ENCODE measurements around the gene DERL3.
A peak's percentile ranks its signal among the peaks of the same experiment; 100 is the strongest.
"Not testable (repeated sequence)": the region's sequence is repeated elsewhere in the genome, so short reads cannot be mapped to it uniquely, and the experiment has no call there.

The DERL3 gene

DNA sequence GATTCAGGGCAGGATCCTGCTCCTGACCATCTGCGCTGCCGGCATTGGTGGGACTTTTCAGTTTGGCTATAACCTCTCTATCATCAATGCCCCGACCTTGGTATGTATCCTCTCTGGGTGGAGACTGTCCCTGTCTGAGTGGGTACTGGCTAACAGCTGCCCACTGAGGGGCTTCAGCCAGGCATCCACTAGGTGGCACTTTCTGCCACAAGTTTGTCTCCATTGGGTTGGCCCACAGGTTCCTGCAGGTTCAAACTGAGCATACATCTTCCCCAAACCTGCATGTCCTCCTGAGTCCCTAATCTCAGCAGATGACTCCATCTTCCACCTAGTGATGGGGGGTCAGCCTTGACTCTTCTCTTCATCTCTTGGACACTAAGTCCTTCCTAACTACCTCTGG lies 23.3 kb upstream of the DERL3 start:
- Histone ChIP-seq H3K27ac (ENCODE audit: low read depth in 2 of 2, low read length in 2 of 2) (no peak overlapping the region), H3K36me3 (ENCODE audit: control insufficient read depth in 2 of 2, insufficient read depth in 2 of 2, low read length in 2 of 2) (peaks cover 0 to 3% of the 10 kb centered on the region in 2 donors), H3K27me3 (ENCODE audit: control insufficient read depth in 2 of 2, insufficient read depth in 2 of 2, low read length in 2 of 2) (no peaks in the 10 kb centered on the region), H3K9ac (ENCODE audit: low read depth in 1 of 2, low read length in 2 of 2) (no peak overlapping the region), H3K4me3 (ENCODE audit: low read length in 2 of 2) (no peak overlapping the region), H3K4me1 (ENCODE audit: control insufficient read depth in 2 of 2, insufficient read depth in 2 of 2, low read length in 2 of 2) (peaks cover 4 to 8% of the 10 kb centered on the region in 2 donors), H3K9me3 (ENCODE audit: control insufficient read depth in 2 of 2, low read length in 2 of 2) (no peaks in the 10 kb centered on the region)

DNA sequence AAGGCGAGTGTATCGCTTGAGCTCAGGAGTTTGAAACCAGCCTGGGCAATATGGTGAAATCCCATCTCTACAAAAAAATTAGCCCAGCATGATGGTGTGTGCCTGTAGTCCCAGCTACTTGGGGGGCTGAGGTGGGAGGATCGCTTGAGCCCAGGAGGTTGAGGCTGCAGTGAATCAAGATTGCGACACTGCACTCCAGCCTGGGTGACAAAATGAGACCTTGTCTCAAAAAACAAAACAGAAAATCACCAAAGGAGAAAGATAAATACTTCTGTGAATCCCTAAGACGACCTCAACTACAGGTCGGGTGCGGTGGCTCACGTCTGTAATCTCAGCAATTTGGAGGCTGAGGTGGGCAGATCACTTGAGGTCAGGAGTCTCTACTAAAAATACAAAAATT lies 21.4 kb upstream of the DERL3 start:
- H3K9ac ChIP-seq (ENCODE audit: low read depth in 1 of 2, low read length in 2 of 2); H3K4me3 ChIP-seq (ENCODE audit: low read length in 2 of 2); H3K36me3 ChIP-seq (ENCODE audit: control insufficient read depth in 2 of 2, insufficient read depth in 2 of 2, low read length in 2 of 2); H3K9me3 ChIP-seq (ENCODE audit: control insufficient read depth in 2 of 2, low read length in 2 of 2); H3K27me3 ChIP-seq (ENCODE audit: control insufficient read depth in 2 of 2, insufficient read depth in 2 of 2, low read length in 2 of 2); H3K27ac ChIP-seq (ENCODE audit: low read depth in 2 of 2, low read length in 2 of 2); H3K4me1 ChIP-seq (ENCODE audit: control insufficient read depth in 2 of 2, insufficient read depth in 2 of 2, low read length in 2 of 2): not testable (repeated sequence)

DNA sequence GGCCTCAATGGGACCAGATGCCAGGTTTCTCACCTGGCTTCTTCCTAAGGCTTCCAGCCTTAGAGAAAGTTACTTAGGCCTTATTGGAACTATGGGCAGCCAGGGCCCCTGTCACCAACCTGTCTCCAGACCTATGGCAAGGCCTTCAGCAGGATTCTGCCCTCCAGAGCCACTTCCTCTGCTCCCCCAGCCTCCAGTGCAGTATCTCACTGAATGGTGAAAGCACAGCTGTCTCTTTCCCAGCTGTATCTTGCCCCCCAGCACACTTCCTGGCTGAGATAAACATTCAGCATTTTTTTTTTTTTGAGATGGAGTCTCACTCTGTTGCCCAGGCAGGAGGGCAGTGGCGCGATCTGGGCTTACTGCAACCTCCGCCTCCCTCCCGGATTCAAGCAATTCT lies 20.4 kb upstream of the DERL3 start:
- Histone ChIP-seq H3K9me3 (ENCODE audit: control insufficient read depth in 2 of 2, low read length in 2 of 2) (no peaks in the 10 kb centered on the region), H3K27me3 (ENCODE audit: control insufficient read depth in 2 of 2, insufficient read depth in 2 of 2, low read length in 2 of 2) (no peaks in the 10 kb centered on the region), H3K27ac (ENCODE audit: low read depth in 2 of 2, low read length in 2 of 2) (no peak overlapping the region), H3K9ac (ENCODE audit: low read depth in 1 of 2, low read length in 2 of 2) (no peak overlapping the region), H3K4me3 (ENCODE audit: low read length in 2 of 2) (no peak overlapping the region), H3K36me3 (ENCODE audit: control insufficient read depth in 2 of 2, insufficient read depth in 2 of 2, low read length in 2 of 2) (no peaks in the 10 kb centered on the region), H3K4me1 (ENCODE audit: control insufficient read depth in 2 of 2, insufficient read depth in 2 of 2, low read length in 2 of 2) (peaks cover 8% of the 10 kb centered on the region in 2 donors)

DNA sequence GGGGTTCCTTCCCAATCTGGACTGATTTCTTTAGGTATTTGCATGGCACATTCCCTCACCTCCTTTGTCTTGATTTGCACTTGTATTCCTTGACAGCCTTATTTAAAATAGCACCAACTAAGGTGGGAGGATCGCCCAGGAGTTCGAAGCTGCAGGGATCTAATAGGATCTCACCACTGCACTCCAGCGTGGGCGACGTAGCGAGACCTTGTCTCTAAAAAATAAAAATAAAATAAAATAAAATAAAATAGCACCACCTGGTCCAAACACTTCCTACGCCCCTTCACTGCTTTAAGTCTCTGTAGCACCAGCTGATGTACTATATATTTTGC lies 19.6 kb upstream of the DERL3 start:
- no peaks in the 10 kb centered on the region for H3K27me3 ChIP-seq (ENCODE audit: control insufficient read depth in 2 of 2, insufficient read depth in 2 of 2, low read length in 2 of 2)
- peak overlapping the region; percentile 85 to 93 for H3K9ac ChIP-seq (ENCODE audit: low read depth in 1 of 2, low read length in 2 of 2)
- no peaks in the 10 kb centered on the region for H3K9me3 ChIP-seq (ENCODE audit: control insufficient read depth in 2 of 2, low read length in 2 of 2)
- H3K27ac ChIP-seq (ENCODE audit: low read depth in 2 of 2, low read length in 2 of 2) = peak overlapping the region in 1 of 2 donors; percentile 92
- peaks cover 8% of the 10 kb centered on the region in 2 donors for H3K4me1 ChIP-seq (ENCODE audit: control insufficient read depth in 2 of 2, insufficient read depth in 2 of 2, low read length in 2 of 2)
- peak overlapping the region; percentile 81 to 95 for H3K4me3 ChIP-seq (ENCODE audit: low read length in 2 of 2)
- no peaks in the 10 kb centered on the region for H3K36me3 ChIP-seq (ENCODE audit: control insufficient read depth in 2 of 2, insufficient read depth in 2 of 2, low read length in 2 of 2)

DNA sequence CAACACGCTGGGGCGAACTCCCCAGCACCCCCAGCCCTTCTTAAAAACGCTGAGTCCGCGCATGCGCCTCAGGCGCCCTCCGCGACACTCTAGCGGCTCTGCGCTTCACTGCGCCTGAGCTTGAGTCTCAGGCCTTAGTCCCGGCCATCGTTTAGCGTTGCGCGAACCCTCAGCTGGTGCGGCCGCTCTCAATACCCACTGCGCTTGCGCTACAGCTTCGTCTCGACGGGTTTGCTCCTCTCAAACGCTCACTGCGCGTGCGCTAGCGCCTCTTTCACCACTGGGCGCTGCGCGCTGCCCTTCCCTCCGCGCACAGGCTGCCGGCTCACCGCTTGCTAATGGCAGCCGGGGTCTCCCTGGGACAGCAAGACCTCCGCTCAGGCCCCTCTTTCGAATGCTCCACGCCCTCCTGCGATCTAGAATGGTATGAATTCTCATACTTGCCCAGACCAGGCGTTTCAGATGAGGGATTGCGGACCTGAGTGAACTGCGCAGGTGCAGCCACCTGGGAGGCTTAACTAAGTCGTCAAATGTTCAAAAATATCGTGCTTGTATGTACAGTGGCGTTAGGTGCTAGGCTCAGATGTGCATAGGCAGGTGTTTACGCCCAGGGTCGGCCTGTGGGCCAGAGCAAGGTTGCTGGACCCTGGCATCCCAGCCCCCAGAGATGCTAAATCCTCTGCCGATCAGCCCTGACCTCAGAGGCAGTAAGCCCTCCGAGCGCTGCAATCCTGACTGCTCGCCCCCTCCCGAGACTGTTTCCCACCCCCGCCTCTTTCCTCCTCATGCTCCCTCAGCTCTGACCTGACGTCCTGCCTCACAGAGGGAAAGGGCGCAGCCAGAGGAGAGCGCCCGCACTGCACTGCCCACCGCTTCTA lies 19.0 kb upstream of the DERL3 start, which contains the start of gene SLC2A11:
Gene SLC2A11, plus strand, starts transcription at position 270 of the 878 bp plus-strand sequence. Its CDS starts 125 bp downstream, at position 395.
- no peaks in the 10 kb centered on the region for H3K9me3 ChIP-seq (ENCODE audit: control insufficient read depth in 2 of 2, low read length in 2 of 2)
- H3K27ac ChIP-seq (ENCODE audit: low read depth in 2 of 2, low read length in 2 of 2) = peak within 1 kb of the TSS; percentile 77 to 92
- H3K4me1 ChIP-seq (ENCODE audit: control insufficient read depth in 2 of 2, insufficient read depth in 2 of 2, low read length in 2 of 2) = peaks cover 8% of the 10 kb centered on the region in 2 donors
- peak within 1 kb of the TSS; percentile 85 to 93 for H3K9ac ChIP-seq (ENCODE audit: low read depth in 1 of 2, low read length in 2 of 2)
- peak within 1 kb of the TSS; percentile 81 to 95 for H3K4me3 ChIP-seq (ENCODE audit: low read length in 2 of 2)
- no peaks in the 10 kb centered on the region for H3K27me3 ChIP-seq (ENCODE audit: control insufficient read depth in 2 of 2, insufficient read depth in 2 of 2, low read length in 2 of 2)
- no peaks in the 10 kb centered on the region for H3K36me3 ChIP-seq (ENCODE audit: control insufficient read depth in 2 of 2, insufficient read depth in 2 of 2, low read length in 2 of 2)

DNA sequence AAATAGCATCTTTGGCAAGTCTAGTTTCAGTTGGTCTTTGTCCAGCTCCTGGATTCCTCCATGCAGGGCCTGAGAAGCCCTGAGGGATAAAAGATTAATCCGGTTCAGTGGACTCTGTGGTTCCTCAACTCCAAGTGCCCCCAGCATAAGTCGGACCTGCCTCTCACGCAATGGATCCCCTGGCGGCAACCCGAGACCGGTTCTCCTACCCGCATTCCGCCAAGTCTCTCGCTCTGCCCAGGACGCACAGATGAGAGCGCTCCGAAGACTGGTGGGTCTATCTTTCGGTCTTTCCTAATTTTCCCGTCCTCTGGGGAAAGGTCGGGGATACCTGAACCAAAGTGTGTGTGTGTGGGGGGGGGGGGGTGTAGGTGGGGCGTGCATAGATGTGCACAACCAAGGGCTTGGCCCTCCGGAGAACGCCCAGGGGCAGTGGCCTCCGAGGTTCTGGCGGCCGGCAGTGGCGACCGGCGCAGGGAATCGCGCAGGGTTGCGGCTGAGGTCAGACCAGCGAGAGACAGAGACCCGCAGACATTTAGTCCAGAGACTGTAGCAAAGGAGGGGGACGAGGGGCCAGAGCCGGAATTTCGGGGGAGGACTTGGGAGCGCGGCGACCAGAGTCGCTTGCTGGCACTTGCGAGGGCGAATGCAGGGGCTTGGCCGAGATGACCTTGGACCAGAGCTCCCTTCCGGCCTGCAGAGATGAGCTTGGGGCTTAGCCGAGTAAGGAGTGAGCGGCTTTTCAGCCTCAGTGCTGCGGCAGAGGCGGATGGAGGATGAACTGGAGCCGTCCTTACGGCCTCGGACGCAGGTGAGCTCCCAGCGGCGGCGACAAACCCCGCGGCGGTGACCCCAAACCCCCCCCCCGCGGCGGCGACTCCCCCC lies 18.2 kb upstream of the DERL3 start:
- H3K4me3 ChIP-seq (ENCODE audit: low read length in 2 of 2) = peak overlapping the region; percentile 81 to 95
- H3K27ac ChIP-seq (ENCODE audit: low read depth in 2 of 2, low read length in 2 of 2) = peak overlapping the region; percentile 77 to 92
- H3K9me3 ChIP-seq (ENCODE audit: control insufficient read depth in 2 of 2, low read length in 2 of 2) = no peaks in the 10 kb centered on the region
- H3K4me1 ChIP-seq (ENCODE audit: control insufficient read depth in 2 of 2, insufficient read depth in 2 of 2, low read length in 2 of 2) = peaks cover 8% of the 10 kb centered on the region in 2 donors
- peak overlapping the region; percentile 79 to 85 for H3K9ac ChIP-seq (ENCODE audit: low read depth in 1 of 2, low read length in 2 of 2)
- H3K27me3 ChIP-seq (ENCODE audit: control insufficient read depth in 2 of 2, insufficient read depth in 2 of 2, low read length in 2 of 2) = no peaks in the 10 kb centered on the region
- H3K36me3 ChIP-seq (ENCODE audit: control insufficient read depth in 2 of 2, insufficient read depth in 2 of 2, low read length in 2 of 2) = no peaks in the 10 kb centered on the region

DNA sequence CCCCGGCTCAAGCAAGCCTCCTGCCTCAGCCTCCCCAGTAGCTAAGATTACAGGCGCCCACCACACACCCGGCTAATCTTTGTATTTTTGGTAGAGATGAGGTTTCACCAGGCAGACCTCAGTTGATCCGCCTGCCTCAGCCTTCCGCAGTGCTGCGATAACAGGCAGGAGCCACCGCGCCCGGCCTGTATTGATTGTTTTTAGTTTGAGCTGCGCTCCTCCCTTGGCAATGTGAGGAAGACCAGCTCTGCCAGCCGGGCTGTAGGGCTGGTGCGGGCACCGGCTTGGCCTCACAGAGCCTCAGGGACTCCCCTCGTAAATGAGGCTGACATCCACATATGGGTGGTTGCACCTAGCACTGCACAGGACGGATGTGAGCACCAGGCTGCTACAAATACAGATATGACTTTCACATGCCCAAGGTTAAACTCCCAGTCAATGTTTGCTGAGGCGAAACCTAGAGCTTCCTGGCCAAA lies 11.4 kb upstream of the DERL3 start:
- Histone ChIP-seq H3K27me3 (ENCODE audit: control insufficient read depth in 2 of 2, insufficient read depth in 2 of 2, low read length in 2 of 2) (peaks cover 0 to 5% of the 10 kb centered on the region in 2 donors), H3K36me3 (ENCODE audit: control insufficient read depth in 2 of 2, insufficient read depth in 2 of 2, low read length in 2 of 2) (no peaks in the 10 kb centered on the region), H3K9me3 (ENCODE audit: control insufficient read depth in 2 of 2, low read length in 2 of 2) (no peaks in the 10 kb centered on the region), H3K4me3 (ENCODE audit: low read length in 2 of 2) (no peak overlapping the region), H3K9ac (ENCODE audit: low read depth in 1 of 2, low read length in 2 of 2) (no peak overlapping the region), H3K4me1 (ENCODE audit: control insufficient read depth in 2 of 2, insufficient read depth in 2 of 2, low read length in 2 of 2) (peaks cover 15 to 17% of the 10 kb centered on the region in 2 donors), H3K27ac (ENCODE audit: low read depth in 2 of 2, low read length in 2 of 2) (no peak overlapping the region)

DNA sequence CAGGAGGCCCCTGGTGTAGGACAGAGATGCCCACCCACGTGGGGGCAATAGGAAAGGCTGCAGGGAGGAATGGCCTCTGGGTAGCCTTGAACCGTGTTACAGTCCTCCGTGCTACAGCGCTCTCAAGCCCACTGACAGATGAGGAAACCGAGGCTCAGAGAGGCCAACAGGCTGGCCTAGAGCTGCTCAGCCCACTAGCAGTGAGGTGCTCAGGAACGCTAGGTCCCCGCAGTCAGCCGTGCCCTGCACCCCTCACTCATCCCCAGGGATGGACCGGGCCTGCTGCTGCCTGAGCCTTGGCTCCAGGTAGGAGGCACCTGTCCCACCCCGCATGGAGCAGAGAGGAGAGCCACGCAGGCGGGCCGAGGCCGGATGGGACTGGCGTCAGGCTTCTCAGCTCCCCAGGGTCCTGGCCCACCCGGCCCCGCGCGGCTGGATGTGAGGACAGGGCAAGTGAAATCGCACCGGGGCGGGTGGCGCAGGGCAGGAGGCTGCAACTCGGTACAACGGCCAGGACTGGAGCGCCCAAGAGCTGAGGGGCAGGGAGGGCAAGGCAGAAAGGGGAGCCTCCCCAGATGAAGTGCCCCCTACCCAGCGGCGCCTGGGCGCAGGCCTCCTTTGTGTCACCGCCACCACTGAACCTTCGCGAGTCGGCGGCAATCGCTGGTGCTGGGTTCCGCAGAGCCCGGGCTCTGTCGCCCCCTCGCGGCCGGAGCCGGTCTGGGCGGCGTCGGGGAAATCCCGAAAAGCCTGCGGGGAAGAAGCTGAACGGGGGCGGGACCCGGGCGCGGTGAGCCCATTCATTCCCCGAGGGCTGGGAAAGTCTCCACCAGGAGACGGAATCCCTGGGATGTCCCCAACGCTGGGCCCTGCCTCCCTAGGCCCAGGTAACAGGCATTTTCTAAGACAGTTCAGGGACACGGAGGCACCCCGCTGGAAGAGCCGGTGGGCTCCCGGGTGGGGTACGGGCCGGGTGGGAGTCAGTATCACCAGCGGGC lies 10.5 kb upstream of the DERL3 start:
- Histone ChIP-seq H3K4me3 (ENCODE audit: low read length in 2 of 2) (no peak overlapping the region), H3K27ac (ENCODE audit: low read depth in 2 of 2, low read length in 2 of 2) (no peak overlapping the region), H3K9ac (ENCODE audit: low read depth in 1 of 2, low read length in 2 of 2) (no peak overlapping the region)

More for the DNA sequence above, 10.5 kb upstream of the DERL3 start:
- peaks cover 0 to 5% of the 10 kb centered on the region in 2 donors for H3K27me3 ChIP-seq (ENCODE audit: control insufficient read depth in 2 of 2, insufficient read depth in 2 of 2, low read length in 2 of 2)
- H3K36me3 ChIP-seq (ENCODE audit: control insufficient read depth in 2 of 2, insufficient read depth in 2 of 2, low read length in 2 of 2) = no peaks in the 10 kb centered on the region
- H3K4me1 ChIP-seq (ENCODE audit: control insufficient read depth in 2 of 2, insufficient read depth in 2 of 2, low read length in 2 of 2) = peaks cover 21 to 22% of the 10 kb centered on the region in 2 donors
- no peaks in the 10 kb centered on the region for H3K9me3 ChIP-seq (ENCODE audit: control insufficient read depth in 2 of 2, low read length in 2 of 2)
